ENCODE data around the gene ANKZF1.

DNA sequence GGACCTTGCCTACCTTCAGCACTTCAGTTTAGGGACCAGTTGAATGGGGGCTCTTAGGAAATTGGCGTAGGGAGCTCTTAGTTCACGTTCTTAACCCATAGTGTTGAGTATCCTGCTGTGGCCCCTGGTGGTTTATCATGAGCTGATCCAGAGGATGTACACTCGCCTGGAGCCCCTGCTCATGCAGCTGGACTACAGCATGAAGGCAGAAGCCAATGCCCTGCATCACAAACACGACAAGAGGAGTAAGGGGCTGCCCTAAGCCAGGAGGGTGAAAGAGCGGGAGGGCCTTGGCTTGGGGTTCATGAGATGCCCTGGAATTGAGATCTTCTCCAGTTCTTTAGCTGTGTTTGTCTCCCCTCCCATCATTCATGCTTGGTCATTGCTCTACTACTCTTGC, 48.6 kb upstream of the ANKZF1 start:
- no peak for TF ChIP-seq EZH2 (IDR thresholded peaks at IDR 0.05)
- TF ChIP-seq CTCF (IDR thresholded peaks at IDR 0.05): no peak
